Hypothalamus (tissue), 51 donors: Measurements from ENCODE around the gene DNER.

Source experiments
- DNase-seq, 51 donors: peaks; one replicate each; lab custom pipeline; 2025; lab: John Stamatoyannopoulos, UW

Gene DNER

GRCh38 chr2:229447227-229447626, 267.1 kb downstream of the DNER start:
- no peak for DNase-seq

DNA sequence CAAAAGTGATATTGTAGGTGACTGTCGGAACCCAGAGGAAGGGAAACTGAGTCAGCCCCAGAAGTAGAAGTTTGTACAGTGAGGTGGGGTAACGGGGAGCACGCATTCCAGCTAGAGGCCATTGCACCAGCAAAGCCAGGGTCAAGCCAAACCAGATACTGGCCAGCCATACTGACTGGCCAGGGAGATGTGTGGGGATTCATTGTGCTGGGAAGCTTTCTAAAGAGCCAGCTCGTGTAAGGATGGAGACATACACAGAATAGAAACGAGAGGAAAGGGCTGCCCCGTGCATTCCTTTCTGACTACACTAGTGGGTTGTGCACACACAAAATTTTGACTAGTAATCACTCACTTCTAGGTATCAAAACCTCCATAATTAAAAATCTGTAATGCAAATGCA, 268.0 kb downstream of the DNER start:
- peak in 11 of 51 donors; percentile 3 to 69 (median 16) for DNase-seq

- DNase-seq, result peak in 29 of 51 donors; percentile 3 to 87 (median 22)
Observed at GRCh38 chr2:229445501-229446211, 268.7 kb downstream of the DNER start.

GRCh38 chr2:229445019-229445418, 269.3 kb downstream of the DNER start:
- DNase-seq, result peak in 36 of 51 donors; percentile 6 to 87 (median 47)

GRCh38 chr2:229443546-229444268, 270.6 kb downstream of the DNER start:
- peak in 2 of 51 donors; percentile 32 to 42 for DNase-seq

DNA sequence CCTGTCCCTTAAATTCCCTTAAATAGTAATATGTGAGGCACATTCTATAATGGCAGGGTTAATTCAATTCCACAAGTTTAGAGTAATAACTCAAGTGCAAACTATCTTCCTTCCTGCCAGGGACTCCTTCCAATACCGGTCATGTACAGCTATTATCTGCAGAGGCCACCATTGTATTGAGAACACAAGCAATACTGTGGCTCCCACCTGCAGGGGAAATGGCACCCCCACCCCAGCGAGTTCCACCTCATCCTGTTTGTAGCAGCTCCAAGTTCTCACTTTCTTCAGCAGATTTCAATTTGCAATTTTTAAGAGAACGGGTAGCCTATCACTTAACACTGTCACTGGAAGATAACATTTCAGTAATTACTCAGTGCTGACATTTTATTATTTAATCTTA, 271.2 kb downstream of the DNER start:
- DNase-seq, result no peak

- DNase-seq, result no peak
Observed at GRCh38 chr2:229438430-229439159, 275.8 kb downstream of the DNER start.

DNA sequence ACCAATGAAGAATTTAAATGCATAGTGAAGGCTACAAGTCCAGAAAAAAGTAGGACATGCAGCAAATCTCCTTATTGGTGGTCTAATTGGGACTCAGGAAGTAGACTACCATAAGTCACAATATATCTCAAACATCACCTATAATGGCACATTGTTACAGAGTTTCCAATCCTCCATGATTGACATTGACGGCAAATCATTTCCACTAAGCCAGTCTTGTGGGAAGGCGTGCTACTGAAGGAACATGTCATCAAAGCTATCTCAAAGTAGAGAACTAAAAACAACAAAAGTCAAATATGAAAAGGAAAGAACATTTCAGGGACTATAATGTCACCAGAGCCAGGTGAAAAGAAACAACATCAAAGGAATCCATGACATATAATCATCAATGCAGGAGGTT, 276.9 kb downstream of the DNER start:
- no peak for DNase-seq

- no peak for DNase-seq
Observed at GRCh38 chr2:229434187-229434586, 280.2 kb downstream of the DNER start.

- no peak for DNase-seq
Observed at GRCh38 chr2:229433351-229433750, 281.0 kb downstream of the DNER start.

GRCh38 chr2:229431327-229431954, 282.9 kb downstream of the DNER start:
- DNase-seq, result peak in 1 of 51 donors; percentile 48

- DNase-seq, result no peak
Observed at GRCh38 chr2:229429589-229429988, 284.8 kb downstream of the DNER start.

DNA sequence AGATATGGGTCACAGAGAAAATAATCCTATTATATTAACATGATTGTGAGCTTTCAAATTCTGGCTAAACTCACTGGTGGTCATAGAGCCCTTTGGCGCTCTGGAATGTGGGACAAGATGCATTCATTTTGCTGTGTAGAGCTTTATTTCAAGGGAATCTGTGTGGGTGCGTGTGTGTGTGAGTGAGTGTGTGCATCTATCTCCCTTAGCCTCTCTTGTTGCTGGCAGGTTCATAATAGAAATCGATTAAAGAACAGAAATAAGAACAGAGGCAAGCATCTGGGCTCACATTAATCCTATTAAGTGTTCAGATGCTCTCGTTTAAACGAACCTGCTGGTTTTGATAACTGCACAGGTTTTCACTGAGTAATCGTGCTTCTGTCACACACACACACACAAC, 287.9 kb downstream of the DNER start:
- DNase-seq, result no peak

DNA sequence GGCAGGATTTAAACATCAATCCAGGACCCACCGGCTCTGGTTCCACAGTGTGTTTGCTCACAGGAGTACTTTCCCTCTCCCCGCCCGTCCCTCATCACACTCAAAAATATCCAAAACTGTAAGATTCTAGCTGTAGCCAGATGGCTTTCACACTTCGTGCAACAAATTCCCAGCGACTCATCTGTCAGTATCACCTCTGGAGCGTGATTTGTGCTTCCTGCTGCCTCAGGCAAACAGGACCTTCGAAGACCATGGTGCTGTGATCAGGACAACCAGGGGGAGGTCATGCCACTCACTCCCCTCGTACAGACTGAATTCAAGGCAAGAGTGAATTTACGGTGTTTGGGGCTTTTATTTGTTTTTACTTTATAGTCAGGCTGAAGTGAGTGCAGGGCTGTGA, 288.8 kb downstream of the DNER start:
- peak in 1 of 51 donors; percentile 25 for DNase-seq

- peak in 2 of 51 donors; percentile 21 to 40 for DNase-seq
Observed at GRCh38 chr2:229422063-229422462, 292.3 kb downstream of the DNER start.

- DNase-seq, result no peak
Observed at GRCh38 chr2:229419158-229419557, 295.2 kb downstream of the DNER start.

GRCh38 chr2:229417916-229418315, 296.4 kb downstream of the DNER start:
- peak in 1 of 51 donors; percentile 20 for DNase-seq

DNA sequence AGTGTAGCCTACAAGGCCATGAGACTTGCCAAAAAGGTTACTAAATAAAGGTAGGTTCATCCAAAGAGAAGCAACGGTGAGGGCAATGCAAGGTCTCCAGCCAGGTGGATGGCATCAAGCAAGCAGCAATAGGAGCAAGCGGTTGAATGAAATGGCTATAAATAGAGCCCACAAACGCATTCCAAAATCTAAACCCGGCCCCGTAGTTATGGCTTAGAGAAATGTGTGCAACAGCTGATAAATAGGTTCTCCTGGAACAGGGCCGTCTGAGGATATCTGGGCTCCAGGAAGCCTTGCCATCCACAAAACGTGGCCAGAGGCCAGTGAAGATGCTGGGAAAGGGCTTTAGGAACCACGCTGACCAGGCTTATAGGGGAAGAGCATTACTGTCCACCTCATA, 297.2 kb downstream of the DNER start:
- DNase-seq, result no peak

- peak in 29 of 51 donors; percentile 4 to 66 (median 28) for DNase-seq
Observed at GRCh38 chr2:229416116-229416694, 298.1 kb downstream of the DNER start.

DNA sequence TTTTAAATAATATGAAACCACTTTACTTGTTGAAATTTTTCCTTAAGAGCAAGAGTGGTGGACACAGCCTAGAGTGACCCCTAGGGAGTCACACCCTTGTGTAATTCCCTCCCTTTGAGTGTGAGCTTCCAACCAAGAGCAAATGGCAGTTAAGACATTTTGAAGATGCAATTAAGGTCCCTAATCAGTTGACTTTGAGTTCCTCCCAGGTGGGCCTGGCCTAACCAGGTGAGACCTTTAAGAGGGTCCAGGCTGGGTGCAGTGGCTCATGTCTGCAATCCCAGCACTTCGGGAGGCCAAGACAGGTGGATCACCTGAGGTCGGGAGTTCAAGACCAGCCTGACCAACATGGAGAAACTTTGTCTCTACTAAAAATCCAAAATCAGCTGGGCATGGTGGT, 299.7 kb downstream of the DNER start:
- no peak for DNase-seq

DNA sequence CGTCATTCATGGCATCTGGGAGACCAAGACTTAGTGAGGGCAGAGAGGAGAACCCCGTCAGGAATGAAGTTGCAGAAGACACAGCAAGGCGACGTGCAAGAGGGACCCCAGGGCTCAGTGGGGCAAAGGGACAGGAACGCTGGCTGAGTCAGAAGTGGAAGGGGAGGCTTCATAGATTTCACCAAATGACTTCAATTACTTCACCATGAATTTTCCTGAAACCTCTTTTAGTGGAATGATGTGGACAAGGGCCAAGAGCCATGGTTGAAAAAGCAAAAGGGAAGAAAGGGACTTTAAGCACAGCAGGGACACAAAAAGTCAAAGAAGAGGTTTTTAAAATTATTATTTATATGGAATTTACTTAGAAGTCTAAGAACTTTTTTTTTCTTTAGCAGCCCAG, 301.7 kb downstream of the DNER start:
- no peak for DNase-seq
